NK-92 (cell line): Measurements from ENCODE around the gene PRR36.

Source experiments
- DNase-seq: peaks from one replicate; lab custom pipeline; 2025; ENCODE audit not compliant: unreplicated experiment; lab: John Stamatoyannopoulos, UW

The PRR36 gene

GRCh38 chr19:7823686-7824301, 50.4 kb downstream of the PRR36 start:
- no peak for DNase-seq

- no peak for DNase-seq
These were observed 51.2 kb downstream of the PRR36 start for GRCh38 chr19:7822910-7823515.

GRCh38 chr19:7820588-7820987, 53.6 kb downstream of the PRR36 start:
- no peak for DNase-seq

GRCh38 chr19:7819337-7819736, 54.9 kb downstream of the PRR36 start:
- no peak for DNase-seq

GRCh38 chr19:7818806-7819205, 55.4 kb downstream of the PRR36 start:
- DNase-seq: no peak
